HFFc6 (cell line): ENCODE results near the gene PHF21A. TPM values are rescaled to one million over a fixed set of nuclear protein-coding genes. Genes with fewer than 3 reads are reported as not detected.

ENCODE experiments used
- DNase-seq: peaks from one replicate; pipeline ENCODE4 v3.0.0-alpha.2; 2018
- H3K27ac Mint-ChIP-seq: 2 replicates; pipeline ENCODE4 v1.8.0; 2020; ENCODE audit warnings: mild to moderate bottlenecking, mixed read lengths
- H3K27me3 Mint-ChIP-seq: 2 replicates; pipeline ENCODE4 v1.8.0; 2021; ENCODE audit warnings: mild to moderate bottlenecking, moderate library complexity, mixed read lengths; ENCODE audit not compliant: insufficient read depth
- H3K36me3 Mint-ChIP-seq: 2 replicates; pipeline ENCODE4 v1.8.0; 2021; ENCODE audit warnings: low read depth, mixed read lengths
- H3K4me1 Mint-ChIP-seq: 2 replicates; pipeline ENCODE4 v1.8.0; 2020; ENCODE audit warnings: low read depth, mixed read lengths
- H3K4me3 Mint-ChIP-seq: 2 replicates; pipeline ENCODE4 v1.8.0; 2020; ENCODE audit warnings: mild to moderate bottlenecking, moderate library complexity, mixed read lengths
- H3K9me3 Mint-ChIP-seq: 2 replicates; pipeline ENCODE4 v1.8.0; 2020; ENCODE audit warnings: mild to moderate bottlenecking, mixed read lengths
- total RNA-seq, 6 experiments: library from RNA; stranded (reverse); fragmentation: NEBNext Ultra II Directional; extraction: Animal tissue kit (Norgen Biotek cat#: 25700); gene quantifications; 2 replicates in 1 of 6; 3 replicates in 5 of 6; pipeline ENCODE4 v1.2.3, GENCODE V29; 2021
- TF ChIP-seq, protein P1 (sequence below): fragments of 200-600 bp; sonication (generic); IDR thresholded peaks from 2 replicates; pipeline ENCODE4 v1.5.0; 2021; ENCODE audit warnings: antibody characterized with exemption, mild to moderate bottlenecking

The PHF21A gene
- total RNA-seq, 6 experiments from 2014 or later: 25.5 to 32.4 (median 26.2) TPM

DNA sequence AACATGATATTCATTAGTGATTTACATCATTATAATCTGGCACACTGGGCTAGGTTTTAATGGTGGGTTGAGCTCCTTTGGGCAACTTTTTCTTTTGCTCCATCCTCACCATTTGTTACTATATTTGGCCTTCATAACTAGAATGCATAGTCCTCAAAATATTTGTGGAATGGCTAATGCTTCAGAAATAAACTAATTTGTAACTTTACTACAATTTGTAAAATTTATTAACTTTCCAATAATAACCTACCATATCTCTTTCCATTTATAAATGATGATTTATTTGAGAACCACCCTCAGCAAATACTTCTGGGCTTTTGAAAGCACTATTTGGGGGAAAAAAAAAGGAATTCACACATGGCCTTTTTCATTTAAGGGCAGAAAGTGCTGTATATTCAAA is 119.1 kb downstream of the PHF21A start:
- H3K27me3 Mint-ChIP-seq: no peaks in the 10 kb centered on the region; the same call in 1 of the 2 replicates
- no peak for DNase-seq
- H3K27ac Mint-ChIP-seq: peak overlapping the region; percentile 72
- TF ChIP-seq, protein P1, sequence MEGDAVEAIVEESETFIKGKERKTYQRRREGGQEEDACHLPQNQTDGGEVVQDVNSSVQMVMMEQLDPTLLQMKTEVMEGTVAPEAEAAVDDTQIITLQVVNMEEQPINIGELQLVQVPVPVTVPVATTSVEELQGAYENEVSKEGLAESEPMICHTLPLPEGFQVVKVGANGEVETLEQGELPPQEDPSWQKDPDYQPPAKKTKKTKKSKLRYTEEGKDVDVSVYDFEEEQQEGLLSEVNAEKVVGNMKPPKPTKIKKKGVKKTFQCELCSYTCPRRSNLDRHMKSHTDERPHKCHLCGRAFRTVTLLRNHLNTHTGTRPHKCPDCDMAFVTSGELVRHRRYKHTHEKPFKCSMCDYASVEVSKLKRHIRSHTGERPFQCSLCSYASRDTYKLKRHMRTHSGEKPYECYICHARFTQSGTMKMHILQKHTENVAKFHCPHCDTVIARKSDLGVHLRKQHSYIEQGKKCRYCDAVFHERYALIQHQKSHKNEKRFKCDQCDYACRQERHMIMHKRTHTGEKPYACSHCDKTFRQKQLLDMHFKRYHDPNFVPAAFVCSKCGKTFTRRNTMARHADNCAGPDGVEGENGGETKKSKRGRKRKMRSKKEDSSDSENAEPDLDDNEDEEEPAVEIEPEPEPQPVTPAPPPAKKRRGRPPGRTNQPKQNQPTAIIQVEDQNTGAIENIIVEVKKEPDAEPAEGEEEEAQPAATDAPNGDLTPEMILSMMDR: no peak
- no peaks in the 10 kb centered on the region for H3K9me3 Mint-ChIP-seq
- no peaks in the 10 kb centered on the region for H3K36me3 Mint-ChIP-seq
- H3K4me1 Mint-ChIP-seq: peaks cover 62% of the 10 kb centered on the region
- H3K4me3 Mint-ChIP-seq: peak overlapping the region; percentile 39

DNA sequence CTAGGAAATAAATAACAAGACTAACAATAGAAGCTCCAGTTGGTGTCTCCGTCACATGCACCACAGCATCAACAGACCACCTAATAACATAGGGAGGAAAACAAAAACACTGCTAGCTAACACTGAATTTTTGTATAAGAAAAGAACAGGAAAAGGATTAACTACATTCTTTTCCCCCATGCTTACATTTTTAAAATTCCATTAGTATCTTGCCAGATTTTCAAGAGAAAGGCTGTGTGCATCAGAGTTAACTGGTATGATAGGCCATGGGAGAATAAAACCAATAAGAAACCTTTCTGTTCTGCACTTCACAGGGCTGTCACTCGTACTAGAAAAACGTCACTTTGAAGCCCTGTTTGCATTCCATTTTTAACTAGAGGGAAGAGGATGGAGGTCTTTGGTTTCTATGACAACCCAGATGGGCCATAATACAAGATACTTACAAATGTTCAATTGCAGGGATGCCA is 119.8 kb downstream of the PHF21A start:
- TF ChIP-seq, protein P1: no peak
- peak; percentile 53 for DNase-seq
- no peaks in the 10 kb centered on the region; the same call in 1 of the 2 replicates for H3K27me3 Mint-ChIP-seq
- H3K36me3 Mint-ChIP-seq: no peaks in the 10 kb centered on the region
- H3K4me1 Mint-ChIP-seq: peaks cover 65% of the 10 kb centered on the region
- peak overlapping the region; percentile 72 for H3K27ac Mint-ChIP-seq
- no peaks in the 10 kb centered on the region for H3K9me3 Mint-ChIP-seq
- H3K4me3 Mint-ChIP-seq: peak overlapping the region; percentile 54

DNA sequence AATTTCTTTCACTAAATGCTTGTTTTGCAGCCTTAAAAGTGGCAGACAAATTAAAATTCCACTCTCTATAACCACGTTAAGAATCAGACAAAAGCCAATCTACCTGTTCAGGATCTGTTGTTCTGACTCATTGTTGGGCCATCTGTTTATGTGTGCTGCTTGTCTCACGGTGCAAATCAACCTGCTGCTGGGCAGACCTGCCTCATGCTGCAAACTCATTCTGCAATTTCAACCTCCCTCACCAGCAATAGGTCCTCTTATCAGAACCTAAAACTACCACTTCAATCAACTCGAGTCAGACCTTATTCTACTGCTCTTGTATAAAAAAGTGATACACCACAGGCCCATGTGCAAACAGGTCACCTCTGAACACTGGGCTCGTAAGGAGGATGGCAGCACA is 123.7 kb downstream of the PHF21A start:
- DNase-seq: no peak
- Mint-ChIP-seq H3K36me3 (no peaks in the 10 kb centered on the region), H3K27ac (no peak overlapping the region), H3K27me3 (no peaks in the 10 kb centered on the region; the same call in 1 of the 2 replicates), H3K9me3 (no peaks in the 10 kb centered on the region), H3K4me3 (no peak overlapping the region), H3K4me1 (peaks cover 56% of the 10 kb centered on the region)
- TF ChIP-seq, protein P1: no peak

DNA sequence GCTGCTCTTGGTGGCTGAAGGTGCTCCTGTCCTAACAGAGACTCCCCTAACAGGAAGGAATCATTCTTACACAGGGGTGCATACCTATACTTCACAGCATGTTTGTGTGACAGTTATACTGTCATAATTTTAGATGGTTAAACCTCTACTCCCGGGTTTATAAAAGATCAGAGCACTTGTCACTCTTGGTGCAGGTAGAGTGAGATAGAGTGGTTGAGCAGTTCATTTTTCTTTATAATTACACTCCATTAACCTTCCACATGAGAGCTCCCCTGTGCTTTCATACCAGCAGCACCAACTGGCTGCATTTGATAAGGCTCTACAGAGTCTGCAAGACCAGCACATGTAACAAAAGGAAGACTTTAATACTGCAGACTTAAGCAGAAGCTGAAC is 125.9 kb downstream of the PHF21A start:
- H3K9me3 Mint-ChIP-seq: no peaks in the 10 kb centered on the region
- no peaks in the 10 kb centered on the region; the same call in 1 of the 2 replicates for H3K27me3 Mint-ChIP-seq
- TF ChIP-seq, protein P1: no peak
- no peak overlapping the region for H3K27ac Mint-ChIP-seq
- no peak for DNase-seq
- H3K4me1 Mint-ChIP-seq: peaks cover 42% of the 10 kb centered on the region
- H3K4me3 Mint-ChIP-seq: no peak overlapping the region
- H3K36me3 Mint-ChIP-seq: no peaks in the 10 kb centered on the region

DNA sequence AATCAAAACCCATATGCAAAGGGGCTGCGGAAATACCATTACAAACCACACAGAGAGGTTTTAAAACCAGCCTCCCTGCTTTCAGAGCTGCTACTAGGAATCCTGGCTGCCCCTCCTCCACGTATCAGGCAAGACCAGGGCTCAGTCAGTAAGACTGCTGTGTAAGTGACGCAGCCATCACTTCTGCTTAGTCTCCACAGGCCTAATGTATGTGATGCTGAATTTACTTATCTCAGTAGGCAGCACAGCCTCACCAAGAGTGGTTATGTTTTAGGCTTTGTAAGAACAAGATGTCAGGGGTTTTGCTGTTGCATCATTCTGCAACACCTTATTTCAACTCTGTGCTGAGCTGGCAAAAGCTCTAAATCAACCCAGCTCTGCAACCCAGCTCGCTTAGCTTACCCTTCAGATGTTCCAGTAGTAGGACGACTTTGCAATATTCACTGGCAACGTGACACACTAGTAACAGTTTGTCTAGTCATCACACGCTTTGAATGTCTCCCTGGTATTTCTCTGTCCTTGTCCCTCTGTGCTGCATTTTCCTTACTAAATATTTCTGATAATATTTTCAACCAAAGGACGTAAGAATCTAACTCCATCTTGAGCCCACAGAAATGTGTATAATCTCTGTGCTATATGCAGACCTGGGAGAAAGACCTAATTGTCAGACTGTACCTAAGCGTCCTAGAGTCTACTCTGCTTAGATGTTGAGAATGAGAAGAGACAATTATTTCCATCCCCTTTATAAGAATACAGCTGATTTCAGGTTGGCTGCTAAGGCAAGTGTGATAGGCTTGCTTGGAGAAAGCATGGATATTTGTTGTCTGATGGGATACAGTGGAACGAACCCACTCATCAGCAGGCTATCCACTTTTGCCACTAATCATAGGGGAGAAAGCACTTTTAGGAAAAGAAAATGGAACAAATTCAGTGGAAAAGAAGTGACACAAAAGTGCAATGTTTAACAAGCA is 126.6 kb downstream of the PHF21A start:
- H3K4me1 Mint-ChIP-seq: peaks cover 35% of the 10 kb centered on the region
- no peak for DNase-seq
- no peaks in the 10 kb centered on the region; the same call in 1 of the 2 replicates for H3K27me3 Mint-ChIP-seq
- H3K36me3 Mint-ChIP-seq: no peaks in the 10 kb centered on the region
- no peak overlapping the region for H3K27ac Mint-ChIP-seq
- TF ChIP-seq, protein P1: no peak
- no peaks in the 10 kb centered on the region for H3K9me3 Mint-ChIP-seq
- no peak overlapping the region for H3K4me3 Mint-ChIP-seq
